DOHH2 (cell line): ENCODE data around the gene MCAT.

Experiments used
- H3F3A ChIP-seq: fragments of 200-600 bp; sonication (generic), shearing (Covaris generic); 2 replicates; pipeline ENCODE4 v1.6.0; 2016; ENCODE audit warnings: antibody characterized with exemption, mild to moderate bottlenecking; ENCODE audit not compliant: control insufficient read depth, insufficient read depth
- H3K27ac ChIP-seq: fragments of 200-600 bp; sonication (generic); 2 replicates; pipeline ENCODE4 v1.5.1; 2014; ENCODE audit warnings: low read depth, mild to moderate bottlenecking, low read length, moderate library complexity
- H3K27me3 ChIP-seq: fragments of 200-600 bp; sonication (generic); 2 replicates; pipeline ENCODE4 v1.6.1; 2014; ENCODE audit warnings: mild to moderate bottlenecking, low read length, mixed read lengths; ENCODE audit not compliant: control insufficient read depth
- H3K36me3 ChIP-seq: fragments of 200-600 bp; sonication (generic); 2 replicates; pipeline ENCODE4 v1.6.1; 2014; ENCODE audit warnings: mild to moderate bottlenecking, low read length, moderate library complexity, mixed read lengths; ENCODE audit not compliant: control insufficient read depth
- H3K4me1 ChIP-seq: fragments of 200-600 bp; sonication (generic); 2 replicates; pipeline ENCODE4 v1.6.1; 2014; ENCODE audit warnings: mild to moderate bottlenecking, low read length, mixed read lengths; ENCODE audit not compliant: control insufficient read depth
- H3K4me2 ChIP-seq: fragments of 200-600 bp; sonication (generic); 2 replicates; pipeline ENCODE4 v1.6.0; 2014; ENCODE audit warnings: mild to moderate bottlenecking, low read length, moderate library complexity
- H3K4me3 ChIP-seq: fragments of 200-600 bp; sonication (generic); 2 replicates; pipeline ENCODE4 v1.5.1; 2014; ENCODE audit warnings: mild to moderate bottlenecking, low read length, mixed read lengths
- H3K79me2 ChIP-seq: fragments of 200-600 bp; sonication (generic); 2 replicates; pipeline ENCODE4 v1.6.1; 2014; ENCODE audit warnings: mild to moderate bottlenecking, low read length, mixed read lengths; ENCODE audit not compliant: control insufficient read depth
- H3K9me2 ChIP-seq: fragments of 200-600 bp; sonication (generic); replicated peaks from 2 replicates; pipeline ENCODE4 v1.6.1; 2014; ENCODE audit warnings: mild to moderate bottlenecking, low read length, mixed read lengths; ENCODE audit not compliant: control insufficient read depth
- H3K9me3 ChIP-seq: fragments of 200-600 bp; sonication (generic); 2 replicates; pipeline ENCODE4 v1.6.1; 2014; ENCODE audit warnings: antibody characterized with exemption, low read length, mixed read lengths; ENCODE audit not compliant: control insufficient read depth, insufficient read depth
- H4K20me1 ChIP-seq: fragments of 200-600 bp; sonication (generic); 2 replicates; pipeline ENCODE4 v1.6.0; 2014; ENCODE audit warnings: low read depth, mild to moderate bottlenecking, antibody characterized with exemption, low read length, moderate library complexity; ENCODE audit not compliant: control insufficient read depth, insufficient read depth
- CTCF ChIP-seq: fragments of 200-600 bp; sonication (generic); IDR thresholded peaks from one replicate; pipeline ENCODE4 v1.5.1; 2014; ENCODE audit warnings: antibody characterized with exemption, mild to moderate bottlenecking, low read depth, low read length; ENCODE audit not compliant: poor library complexity, severe bottlenecking
- EZH2phosphoT487 ChIP-seq: fragments of 200-600 bp; sonication (generic); IDR thresholded peaks from 2 replicates; pipeline ENCODE4 v1.6.1; 2017; ENCODE audit warnings: borderline replicate concordance, mild to moderate bottlenecking, antibody characterized with exemption, low read length, moderate library complexity, mixed read lengths

MCAT gene

GRCh38 chr22:43085658-43086606, 57.3 kb downstream of the MCAT start:
- Histone ChIP-seq H3K4me2 (peak overlapping the region; percentile 23), H3K9me3 (no peaks in the 10 kb centered on the region), H3K79me2 (no peaks in the 10 kb centered on the region), H4K20me1 (no peaks in the 10 kb centered on the region), H3K27me3 (no peaks in the 10 kb centered on the region), H3K9me2 (no peaks in the 10 kb centered on the region), H3K4me3 (no peak overlapping the region), H3F3A (peaks cover 3% of the 10 kb centered on the region; the same call in 1 of the 2 replicates), H3K36me3 (no peaks in the 10 kb centered on the region), H3K4me1 (peaks cover 22% of the 10 kb centered on the region), H3K27ac (no peak overlapping the region)
- TF ChIP-seq CTCF (no peak), EZH2phosphoT487 (no peak)
